Karpas-422 (cell line): ENCODE data around the gene SYCP1. TPM values are rescaled to one million over a fixed set of nuclear protein-coding genes. Genes with fewer than 3 reads are reported as not detected.
"Not testable (repeated sequence)": the region's sequence is repeated elsewhere in the genome, so short reads cannot be mapped to it uniquely, and the experiment has no call there.

Experiments used
- DNase-seq: peaks from one replicate; pipeline ENCODE4 v3.0.0-alpha.2; 2015
- H2AFZ ChIP-seq: fragments of 200-600 bp; sonication (generic); 2 replicates; pipeline ENCODE4 v1.6.1; 2014; ENCODE audit warnings: antibody characterized with exemption, low read length, mixed read lengths
- H3K27ac ChIP-seq: fragments of 200-600 bp; sonication (generic); 2 replicates; pipeline ENCODE4 v1.5.1; 2014; ENCODE audit warnings: mild to moderate bottlenecking, low read length, moderate library complexity
- H3K27me3 ChIP-seq: fragments of 200-600 bp; sonication (generic); 2 replicates; pipeline ENCODE4 v1.6.1; 2014; ENCODE audit warnings: low read length, mixed read lengths
- H3K36me3 ChIP-seq: fragments of 200-600 bp; sonication (generic); 2 replicates; pipeline ENCODE4 v1.6.1; 2014; ENCODE audit warnings: low read length, mixed read lengths; ENCODE audit not compliant: insufficient read depth
- H3K4me1 ChIP-seq: fragments of 200-600 bp; sonication (generic); 2 replicates; pipeline ENCODE4 v1.6.1; 2014; ENCODE audit warnings: mild to moderate bottlenecking, low read length, mixed read lengths
- H3K4me2 ChIP-seq: fragments of 200-600 bp; sonication (generic); 2 replicates; pipeline ENCODE4 v1.6.1; 2014; ENCODE audit warnings: low read length, low read depth, mild to moderate bottlenecking; ENCODE audit not compliant: poor library complexity, severe bottlenecking
- H3K4me3 ChIP-seq: fragments of 200-600 bp; sonication (generic); 2 replicates; pipeline ENCODE4 v1.5.1; 2014; ENCODE audit warnings: mild to moderate bottlenecking, antibody characterized with exemption, low read length, mixed read lengths
- H3K79me2 ChIP-seq: fragments of 200-600 bp; sonication (generic); 2 replicates; pipeline ENCODE4 v1.6.1; 2014; ENCODE audit warnings: mild to moderate bottlenecking, low read length, mixed read lengths
- H3K9ac ChIP-seq: fragments of 200-600 bp; sonication (generic); 2 replicates; pipeline ENCODE4 v1.6.0; 2014; ENCODE audit warnings: low read length
- H3K9me2 ChIP-seq: fragments of 200-600 bp; sonication (generic), shearing (Covaris generic); replicated peaks from 2 replicates; pipeline ENCODE4 v1.6.0; 2014; ENCODE audit warnings: mild to moderate bottlenecking, low read length, moderate library complexity; ENCODE audit not compliant: insufficient read depth
- H3K9me3 ChIP-seq: fragments of 300-700, 200-600 bp; sonication (generic); 2 replicates; pipeline ENCODE4 v1.6.1; 2014; ENCODE audit warnings: low read length, mixed read lengths
- H4K20me1 ChIP-seq: fragments of 200-600 bp; sonication (generic); 2 replicates; pipeline ENCODE4 v1.6.1; 2014; ENCODE audit warnings: mild to moderate bottlenecking, antibody characterized with exemption, low read length, low read depth; ENCODE audit not compliant: insufficient read depth
- total RNA-seq: library from RNA; depleted of rRNA; stranded (reverse); fragments of >200 nt; shearing (Covaris generic); gene quantifications from 2 replicates; pipeline ENCODE4 v1.2.3, GENCODE V29; 2014; ENCODE audit warnings: low replicate concordance

SYCP1 gene
- total RNA-seq, 1 experiment from 2014 or later: not detected

DNA sequence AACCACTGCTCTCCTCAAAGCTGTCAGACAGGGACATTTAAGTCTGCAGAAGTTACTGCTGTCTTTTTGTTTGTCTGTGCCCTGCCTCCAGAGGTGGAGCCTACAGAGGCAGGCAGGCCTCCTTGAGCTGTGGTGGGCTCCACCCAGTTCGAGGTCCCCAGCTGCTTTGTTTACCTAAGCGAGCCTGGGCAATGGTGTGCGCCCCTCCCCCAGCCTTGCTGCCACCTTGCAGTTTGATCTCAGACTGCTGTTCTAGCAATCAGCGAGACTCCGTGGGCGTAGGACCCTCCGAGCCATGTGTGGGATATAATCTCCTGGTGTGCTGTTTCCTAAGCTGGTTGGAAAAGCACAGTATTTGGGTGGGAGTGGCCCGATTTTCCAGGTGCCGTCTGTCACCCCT is 164.9 kb downstream of the SYCP1 start:
- H3K9me2 ChIP-seq, H3K4me3 ChIP-seq, H3K79me2 ChIP-seq, H4K20me1 ChIP-seq, H3K4me2 ChIP-seq, H3K27ac ChIP-seq, H3K9me3 ChIP-seq, H2AFZ ChIP-seq, H3K4me1 ChIP-seq, DNase-seq, H3K9ac ChIP-seq, H3K36me3 ChIP-seq, H3K27me3 ChIP-seq: not testable (repeated sequence)

DNA sequence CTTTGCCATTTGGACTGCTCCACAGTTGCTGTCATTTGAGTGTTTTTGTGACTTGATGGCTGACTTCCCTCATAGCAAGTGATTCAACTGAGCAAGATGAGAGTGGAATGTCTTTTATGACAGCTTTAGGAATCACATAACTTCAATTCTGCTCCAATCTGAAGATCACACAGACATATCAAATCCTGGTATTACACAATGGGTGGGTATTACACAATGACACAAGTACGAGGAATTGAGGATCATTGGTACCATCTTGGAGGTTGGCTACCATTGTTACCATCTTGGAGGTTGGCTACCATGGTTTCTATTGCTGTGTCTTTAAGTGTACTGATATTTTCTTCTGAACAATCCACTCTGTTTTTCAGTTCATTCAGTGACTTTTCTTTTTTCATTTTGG is 166.5 kb downstream of the SYCP1 start:
- no peaks in the 10 kb centered on the region for H3K79me2 ChIP-seq
- no peaks in the 10 kb centered on the region for H3K27me3 ChIP-seq
- H3K4me2 ChIP-seq: no peak overlapping the region
- no peaks in the 10 kb centered on the region for H3K36me3 ChIP-seq
- H4K20me1 ChIP-seq: no peaks in the 10 kb centered on the region
- H3K9me2 ChIP-seq: no peaks in the 10 kb centered on the region
- H3K4me3 ChIP-seq: no peak overlapping the region
- H3K4me1 ChIP-seq: no peaks in the 10 kb centered on the region
- DNase-seq: no peak
- H3K9ac ChIP-seq: no peak overlapping the region
- no peak overlapping the region for H3K27ac ChIP-seq
- no peak overlapping the region for H2AFZ ChIP-seq
- no peaks in the 10 kb centered on the region for H3K9me3 ChIP-seq

GRCh38 chr1:115023593-115023992 is 168.9 kb downstream of the SYCP1 start:
- H3K27me3 ChIP-seq: no peaks in the 10 kb centered on the region
- no peak overlapping the region for H3K4me2 ChIP-seq
- DNase-seq: no peak
- H3K79me2 ChIP-seq: no peaks in the 10 kb centered on the region
- no peaks in the 10 kb centered on the region for H3K9me2 ChIP-seq
- H2AFZ ChIP-seq: no peak overlapping the region
- H3K9me3 ChIP-seq: no peaks in the 10 kb centered on the region
- no peak overlapping the region for H3K4me3 ChIP-seq
- H3K27ac ChIP-seq: no peak overlapping the region
- H3K4me1 ChIP-seq: no peaks in the 10 kb centered on the region
- H4K20me1 ChIP-seq: no peaks in the 10 kb centered on the region
- no peaks in the 10 kb centered on the region for H3K36me3 ChIP-seq
- H3K9ac ChIP-seq: no peak overlapping the region

DNA sequence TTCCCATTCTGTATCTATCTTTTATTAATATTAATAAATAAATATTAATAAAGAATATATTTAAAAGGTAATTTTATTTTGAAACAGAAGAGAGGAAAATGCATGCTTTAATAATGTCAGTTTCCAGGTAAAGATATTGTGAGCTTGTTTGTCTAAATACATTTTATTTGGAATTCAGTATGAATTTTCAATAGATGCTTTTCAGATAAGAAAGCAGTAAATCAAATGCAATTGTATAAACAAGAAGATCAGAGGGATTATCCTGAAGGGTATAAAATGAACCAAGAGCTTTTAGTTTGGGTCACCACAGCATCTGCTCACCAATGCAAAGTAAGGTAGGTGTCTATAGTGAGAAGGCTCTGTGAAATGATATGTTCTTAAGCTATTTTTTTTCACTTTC is 174.9 kb downstream of the SYCP1 start, which contains the start of gene TSHB:
Gene TSHB (plus strand): TSS at position 301 of the 400 bp plus-strand sequence. CDS start 3,537 bp downstream, outside the sequence.
- Histone ChIP-seq H3K4me2 (no peak within 1 kb of the TSS), H3K9me3 (no peaks in the 10 kb centered on the region), H3K4me3 (no peak within 1 kb of the TSS)

GRCh38 chr1:115031595-115031994 is 176.9 kb downstream of the SYCP1 start:
- no peak overlapping the region for H3K27ac ChIP-seq
- H4K20me1 ChIP-seq: no peaks in the 10 kb centered on the region
- H3K9ac ChIP-seq: no peak overlapping the region
- no peaks in the 10 kb centered on the region for H3K4me1 ChIP-seq
- no peaks in the 10 kb centered on the region for H3K79me2 ChIP-seq
- DNase-seq: no peak
- no peak overlapping the region for H2AFZ ChIP-seq
- no peaks in the 10 kb centered on the region for H3K36me3 ChIP-seq
- no peak overlapping the region for H3K4me3 ChIP-seq
- no peaks in the 10 kb centered on the region for H3K9me3 ChIP-seq
- no peak overlapping the region for H3K4me2 ChIP-seq
- H3K27me3 ChIP-seq: no peaks in the 10 kb centered on the region
- no peaks in the 10 kb centered on the region for H3K9me2 ChIP-seq

More for the DNA sequence above, 174.9 kb downstream of the SYCP1 start, which contains the start of gene TSHB:
- no peaks in the 10 kb centered on the region for H3K4me1 ChIP-seq
- no peak within 1 kb of the TSS for H3K27ac ChIP-seq
- H3K9ac ChIP-seq: no peak within 1 kb of the TSS
- no peaks in the 10 kb centered on the region for H4K20me1 ChIP-seq
- H3K9me2 ChIP-seq: no peaks in the 10 kb centered on the region
- H3K79me2 ChIP-seq: no peaks in the 10 kb centered on the region
- no peaks in the 10 kb centered on the region for H3K27me3 ChIP-seq
- H2AFZ ChIP-seq: no peak within 1 kb of the TSS
- no peaks in the 10 kb centered on the region for H3K36me3 ChIP-seq
- DNase-seq: no peak

- no peaks in the 10 kb centered on the region for H3K79me2 ChIP-seq
- no peak overlapping the region for H2AFZ ChIP-seq
- H4K20me1 ChIP-seq: no peaks in the 10 kb centered on the region
- H3K4me2 ChIP-seq: no peak overlapping the region
- H3K9ac ChIP-seq: no peak overlapping the region
- H3K4me1 ChIP-seq: no peaks in the 10 kb centered on the region
- H3K9me3 ChIP-seq: no peaks in the 10 kb centered on the region
- H3K9me2 ChIP-seq: no peaks in the 10 kb centered on the region
- no peaks in the 10 kb centered on the region for H3K36me3 ChIP-seq
- 0 out of 2 replicates have a peak, but pooled peaks cover 4% of the 10 kb centered on the region for H3K27me3 ChIP-seq
- DNase-seq: no peak
- H3K4me3 ChIP-seq: no peak overlapping the region
- H3K27ac ChIP-seq: no peak overlapping the region
Observed at GRCh38 chr1:115035652-115036051, 181.0 kb downstream of the SYCP1 start.

- no peak overlapping the region for H3K4me3 ChIP-seq
- H3K79me2 ChIP-seq: no peaks in the 10 kb centered on the region
- H3K9me2 ChIP-seq: no peaks in the 10 kb centered on the region
- H4K20me1 ChIP-seq: no peaks in the 10 kb centered on the region
- no peak overlapping the region for H3K4me2 ChIP-seq
- no peaks in the 10 kb centered on the region for H3K9me3 ChIP-seq
- H3K9ac ChIP-seq: no peak overlapping the region
- no peak for DNase-seq
- H3K36me3 ChIP-seq: no peaks in the 10 kb centered on the region
- no peak overlapping the region for H2AFZ ChIP-seq
- H3K27ac ChIP-seq: no peak overlapping the region
- no peaks in the 10 kb centered on the region for H3K4me1 ChIP-seq
- 0 out of 2 replicates have a peak, but pooled peaks cover 4% of the 10 kb centered on the region for H3K27me3 ChIP-seq
Observed at GRCh38 chr1:115036814-115037507, 182.3 kb downstream of the SYCP1 start.

DNA sequence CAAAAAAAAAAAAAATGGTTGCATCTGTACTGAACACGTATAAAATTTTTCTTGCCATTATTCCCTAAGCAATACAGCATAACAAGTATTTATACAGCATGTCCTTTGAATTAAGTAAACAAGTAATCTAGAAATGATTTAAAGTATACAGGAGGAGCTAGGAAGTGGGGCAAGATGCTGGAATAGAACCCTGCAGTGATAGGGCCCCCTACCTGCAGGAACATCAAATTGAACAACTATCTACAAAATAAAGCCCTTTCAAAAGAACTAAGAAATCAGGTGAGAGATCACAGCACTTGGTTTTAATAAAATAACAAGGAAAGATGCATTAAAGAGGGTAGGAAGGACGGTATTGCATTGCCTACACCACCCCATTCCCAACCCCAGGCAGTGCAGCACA is 185.8 kb downstream of the SYCP1 start:
- Histone ChIP-seq H3K27me3 (peaks cover 4% of the 10 kb centered on the region; the same call in 1 of the 2 replicates), H3K9me3 (no peaks in the 10 kb centered on the region), H3K4me2 (no peak overlapping the region), H3K36me3 (no peaks in the 10 kb centered on the region), H3K27ac (no peak overlapping the region), H3K9ac (no peak overlapping the region), H3K4me1 (no peaks in the 10 kb centered on the region), H3K9me2 (no peaks in the 10 kb centered on the region), H3K79me2 (no peaks in the 10 kb centered on the region), H2AFZ (no peak overlapping the region), H4K20me1 (no peaks in the 10 kb centered on the region), H3K4me3 (no peak overlapping the region)
- no peak for DNase-seq
